Mucosa of descending colon (tissue), 3 donors: Measurements from ENCODE around the gene PDE4D. TPM values are rescaled to one million over a fixed set of nuclear protein-coding genes. Genes with fewer than 3 reads are reported as not detected.
A peak's percentile ranks its signal among the peaks of the same experiment; 100 is the strongest.
"Not testable (repeated sequence)": the region's sequence is repeated elsewhere in the genome, so short reads cannot be mapped to it uniquely, and the experiment has no call there.

ENCODE experiments used
- ATAC-seq: fragments of 200-7000 bp; cut with Tn5 transposase; one replicate; pipeline ENCODE4 v1.9.1; 2020; ENCODE audit warnings: mild to moderate bottlenecking, moderate library complexity
- DNase-seq, 3 donors: peaks; one replicate each; pipeline ENCODE4 v3.0.0-alpha.2; 2020
- H3K36me3 ChIP-seq: fragments of 200-600 bp; one replicate; pipeline ENCODE4 v1.8.0; 2021; ENCODE audit warnings: low read depth, mild to moderate bottlenecking
- H3K4me1 ChIP-seq: fragments of 200-600 bp; one replicate; pipeline ENCODE4 v1.8.0; 2021; ENCODE audit warnings: low read depth, mild to moderate bottlenecking
- H3K4me3 ChIP-seq: fragments of 200-600 bp; one replicate; pipeline ENCODE4 v1.8.0; 2021; ENCODE audit warnings: mild to moderate bottlenecking
- H3K9me3 ChIP-seq: fragments of 200-600 bp; one replicate; pipeline ENCODE4 v1.8.0; 2021; ENCODE audit warnings: mild to moderate bottlenecking
- CTCF ChIP-seq: fragments of 200-600 bp; IDR thresholded peaks from one replicate; pipeline ENCODE4 v1.8.0; 2022; ENCODE audit warnings: antibody characterized with exemption, mild to moderate bottlenecking
- intact Hi-C, 2 donors: fragments of 100-400 bp; cut with DNase I in 1 of 2; cut with micrococcal nuclease in 1 of 2; formaldehyde crosslinking; loops; one replicate each; pipeline versions ENCODE4 v1.11.0 to v1.11.1; 2022; cut with DNase I, micrococcal nuclease
- total RNA-seq, 3 donors: library from RNA; stranded (reverse); fragmentation: NEBNext Ultra II Directional in 2 of 3; extraction: Animal tissue kit (Norgen Biotek cat#: 25700) in 2 of 3; gene quantifications; one replicate each; pipeline versions ENCODE4 v1.2.1 to v1.2.4, GENCODE V29; 2021 to 2023
- donor health status: DM: no; HTN: no; CAD: no; lungs with moderate emphysema.
- donor health status: DM: no; HTN: no; CAD: no.
- donor health status: DM: no; HTN: yes; CAD: no.

PDE4D gene
- total RNA-seq, 3 donors from 2014 or later: 37.9 to 137 (median 100) TPM

GRCh38 chr5:59764361-59764760 lies 129.2 kb downstream of the PDE4D start:
- no peak for DNase-seq
- no peak for ATAC-seq
- no peak for TF ChIP-seq CTCF

GRCh38 chr5:59763541-59763940 lies 130.0 kb downstream of the PDE4D start:
- Histone ChIP-seq H3K4me1 (no peaks in the 10 kb centered on the region), H3K9me3 (no peaks in the 10 kb centered on the region), H3K36me3 (no peaks in the 10 kb centered on the region), H3K4me3 (no peak overlapping the region)
- ATAC-seq (no peak), DNase-seq (no peak)
- intact Hi-C loops: no loop called here
- no peak for TF ChIP-seq CTCF

More at GRCh38 chr5:59764361-59764760, 129.2 kb downstream of the PDE4D start:
- no peaks in the 10 kb centered on the region for H3K4me1 ChIP-seq
- intact Hi-C loops: no loop called here
- no peaks in the 10 kb centered on the region for H3K9me3 ChIP-seq
- H3K4me3 ChIP-seq: no peak overlapping the region
- H3K36me3 ChIP-seq: no peaks in the 10 kb centered on the region

GRCh38 chr5:59762232-59762631 lies 131.3 kb downstream of the PDE4D start:
- DNase-seq, ATAC-seq, H3K36me3 ChIP-seq, H3K4me1 ChIP-seq, H3K9me3 ChIP-seq, intact Hi-C loops, H3K4me3 ChIP-seq: not testable (repeated sequence)

- no peak for DNase-seq
- intact Hi-C loops: no loop called here
Observed at GRCh38 chr5:59760785-59761348, 132.7 kb downstream of the PDE4D start.

GRCh38 chr5:59759600-59760351 lies 133.8 kb downstream of the PDE4D start:
- Histone ChIP-seq H3K4me1 (no peaks in the 10 kb centered on the region), H3K4me3 (no peak overlapping the region), H3K9me3 (no peaks in the 10 kb centered on the region), H3K36me3 (no peaks in the 10 kb centered on the region)
- no peak for TF ChIP-seq CTCF
- ATAC-seq (no peak), DNase-seq (no peak)
- intact Hi-C loops: no loop called here

More at GRCh38 chr5:59760785-59761348, 132.7 kb downstream of the PDE4D start:
- no peak for TF ChIP-seq CTCF
- H3K36me3 ChIP-seq: no peaks in the 10 kb centered on the region
- H3K4me1 ChIP-seq: no peaks in the 10 kb centered on the region
- ATAC-seq: peak; percentile 49
- no peaks in the 10 kb centered on the region for H3K9me3 ChIP-seq
- H3K4me3 ChIP-seq: no peak overlapping the region

- intact Hi-C loops: no loop called here
- ATAC-seq: no peak
- no peak for DNase-seq
Observed at GRCh38 chr5:59758566-59758965, 135.0 kb downstream of the PDE4D start.

More at GRCh38 chr5:59758566-59758965, 135.0 kb downstream of the PDE4D start:
- Histone ChIP-seq H3K9me3 (no peaks in the 10 kb centered on the region), H3K36me3 (no peaks in the 10 kb centered on the region), H3K4me3 (no peak overlapping the region), H3K4me1 (no peaks in the 10 kb centered on the region)
- TF ChIP-seq CTCF: no peak
